Motor neuron (in vitro differentiated cells): Measurements from ENCODE around the gene CACHD1. TPM values are rescaled to one million over a fixed set of nuclear protein-coding genes. Genes with fewer than 3 reads are reported as not detected.

Experiments used
- ATAC-seq, 8 experiments: fragments of 200-7000 bp; cut with Tn5 transposase; replicated peaks in 6 of 8; 2 replicates each; pipeline ENCODE4 v1.8.0; 2021; ENCODE audit warnings: mild to moderate bottlenecking in 8 of 8, moderate library complexity in 8 of 8
- H3K27ac ChIP-seq, 2 donors: fragments of 250-450 bp; sonication (Bioruptor Pico); 2 replicates each; pipeline ENCODE4 v1.9.0; 2021; ENCODE audit warnings: antibody characterized with exemption in 2 of 2, mild to moderate bottlenecking in 2 of 2, moderate library complexity in 1 of 2
- H3K4me1 ChIP-seq, 2 donors: fragments of 250-450 bp; sonication (Bioruptor Pico); replicated peaks in 1 of 2; 2 replicates each; pipeline ENCODE4 v1.6.1; 2021; ENCODE audit warnings: antibody characterized with exemption in 2 of 2, mild to moderate bottlenecking in 2 of 2, moderate library complexity in 1 of 2
- H3K4me3 ChIP-seq, 5 donors: fragments of 250-450 bp; sonication (Bioruptor Pico); 2 replicates each; pipeline ENCODE4 v1.9.0; 2021; ENCODE audit warnings: antibody characterized with exemption in 5 of 5, mild to moderate bottlenecking in 5 of 5, moderate library complexity in 4 of 5
- WGBS, 10 experiments: fragments of 450-650 bp; shearing (Covaris generic); methylation state at CpG; one replicate each; pipeline ENCODE4 v1.0.0; 2022; 5-methylcytosine and 5-hydroxymethylcytosine counted together
- in situ Hi-C, 9 experiments: fragments of 400-800 bp; cut with MboI; loops; one replicate each; pipeline ENCODE4 v1.15.0; 2021; ENCODE audit warnings: low sequenced_read_pairs in 9 of 9, low pct_unique_long_range_greater_than_20kb in 2 of 9; ENCODE audit not compliant: unreplicated experiment in 9 of 9
- total RNA-seq, 8 experiments: library from RNA; unstranded; fragments of 300-600 nt; gene quantifications; 2 replicates each; pipeline versions ENCODE4 v1.2.3 to v1.2.4, GENCODE V29; 2022

The CACHD1 gene
- total RNA-seq, 8 experiments from 2014 or later = 18.6 to 54.2 (median 31.6) TPM

DNA sequence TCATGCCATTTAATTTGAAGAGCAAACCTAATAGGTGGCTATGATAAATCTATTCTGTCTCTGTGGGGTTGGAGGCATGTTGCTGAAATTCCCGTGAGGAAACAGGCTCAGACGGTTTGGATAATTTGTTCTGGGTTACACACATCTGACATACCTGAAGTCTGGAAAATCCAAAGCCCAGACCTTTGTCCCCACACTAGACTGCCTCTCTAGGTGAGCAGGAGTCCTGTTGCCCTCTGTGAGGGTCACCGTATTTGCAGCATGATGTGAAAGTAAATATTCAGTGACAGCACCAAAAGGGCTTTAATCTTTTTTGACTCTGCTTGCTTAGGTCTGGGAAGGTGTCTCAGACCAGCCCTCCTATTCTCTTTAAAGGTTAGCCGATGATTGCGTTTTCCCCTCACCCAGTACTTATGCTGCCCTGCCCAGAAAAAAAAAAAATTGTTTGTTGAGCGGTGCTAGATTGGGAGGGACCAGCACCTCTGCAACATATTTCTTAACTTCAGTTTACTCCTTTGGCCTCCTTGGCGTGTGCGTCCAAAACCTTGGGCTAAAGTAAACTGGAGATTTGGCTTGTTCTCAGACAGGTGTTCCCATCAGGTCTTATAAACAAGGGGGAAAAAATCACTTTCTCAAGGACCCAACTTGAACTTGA is 67.0 kb downstream of the CACHD1 start:
- in situ Hi-C loops = no loop called here
- WGBS, 10 experiments = 69 to 100% (median 93%) methylated on average over 2 to 8 of the region's 8 CpGs; no CpG with 5 or more reads in 1 of the 10 experiments
- Histone ChIP-seq H3K4me1 (peaks cover 55 to 60% of the 10 kb centered on the region in 2 donors), H3K27ac (peak overlapping the region in 1 of 2 donors; percentile 1), H3K4me3 (no peak overlapping the region)
- ATAC-seq = peak in 4 of 8 experiments; percentile 6 to 46 (median 42)

DNA sequence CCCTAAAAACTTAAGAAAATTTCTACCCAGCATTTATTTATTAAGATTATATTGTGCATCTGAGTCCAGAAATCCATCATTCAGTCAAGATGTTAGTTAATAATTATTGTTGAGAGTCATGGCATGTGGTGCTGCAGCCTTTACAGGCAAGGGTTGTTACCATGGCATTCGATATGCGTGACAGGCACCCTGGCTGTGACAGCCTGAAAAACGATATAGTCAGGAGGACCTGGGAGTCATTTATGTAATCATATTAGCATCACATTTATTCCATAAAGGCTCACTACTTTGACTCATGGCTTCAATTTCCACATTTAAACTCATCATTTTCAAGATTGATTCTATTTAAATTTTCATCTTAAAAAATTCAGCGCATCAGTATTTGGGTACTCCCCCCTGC is 68.0 kb downstream of the CACHD1 start:
- in situ Hi-C loops = no loop called here
- no peak overlapping the region for H3K4me3 ChIP-seq
- no peak overlapping the region for H3K27ac ChIP-seq
- H3K4me1 ChIP-seq = peaks cover 62% of the 10 kb centered on the region in 2 donors
- 17 to 100% (median 42%) methylated on average over 1 to 4 of the region's 4 CpGs for WGBS, 10 experiments
- peak in 5 of 8 experiments; percentile 49 to 72 (median 65) for ATAC-seq

- no peak for ATAC-seq
- Histone ChIP-seq H3K27ac (no peak overlapping the region), H3K4me3 (no peak overlapping the region), H3K4me1 (peaks cover 62% of the 10 kb centered on the region in 2 donors)
- 24 to 100% (median 81%) methylated on average over 1 to 3 of the region's 3 CpGs; no CpG with 5 or more reads in 1 of the 10 experiments for WGBS, 10 experiments
- in situ Hi-C loops = no loop called here
Measured at GRCh38 chr1:64538389-64538788, 68.5 kb downstream of the CACHD1 start.

DNA sequence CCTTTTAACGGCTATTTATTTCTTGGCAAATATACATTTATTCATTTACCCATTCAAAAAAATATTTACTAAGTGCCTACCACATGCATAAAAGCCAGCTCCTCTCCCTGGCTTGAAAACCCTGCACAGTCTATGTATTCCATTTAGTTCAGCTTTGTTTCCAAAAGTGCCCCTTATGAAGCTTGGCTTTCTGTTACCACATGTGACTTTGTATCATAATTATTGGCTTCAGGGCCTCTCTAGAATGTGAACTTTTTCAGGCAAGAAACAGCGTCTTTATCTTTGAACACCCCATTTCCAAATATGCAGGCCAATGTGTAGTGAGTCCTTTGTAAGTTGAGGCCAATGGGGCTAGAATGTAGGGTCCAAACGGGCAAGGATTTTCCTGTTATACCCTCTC is 69.4 kb downstream of the CACHD1 start:
- in situ Hi-C loops = no loop called here
- H3K4me3 ChIP-seq = no peak overlapping the region

DNA sequence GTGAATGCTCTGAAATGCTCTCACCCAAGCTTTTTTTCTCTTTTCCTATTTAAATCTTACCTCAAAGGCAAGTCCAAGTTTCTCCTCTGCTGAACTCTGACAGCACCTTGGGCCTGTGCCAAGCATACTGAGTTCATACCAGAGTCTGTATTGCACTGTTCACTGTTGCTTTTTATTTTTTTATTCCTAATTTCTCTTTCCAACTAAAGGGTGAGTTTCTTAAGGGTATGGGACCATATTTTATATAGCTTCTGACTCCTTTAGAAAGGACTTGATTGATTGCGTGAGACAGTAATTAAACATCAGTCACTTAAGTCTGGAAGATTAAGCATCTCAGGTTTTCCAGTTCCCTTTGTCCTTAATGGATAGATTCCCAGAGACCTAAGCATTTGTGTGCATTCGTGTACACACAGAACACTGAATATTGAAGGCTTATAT is 69.9 kb downstream of the CACHD1 start:
- H3K27ac ChIP-seq = peak overlapping the region in 1 of 2 donors; percentile 7
- in situ Hi-C loops = no loop called here
- peaks cover 72 to 73% of the 10 kb centered on the region in 2 donors for H3K4me1 ChIP-seq
- ATAC-seq = peak; percentile 28 to 53 (median 42)
- 0 to 71% (median 39%) methylated on average over 1 to 2 of the region's 2 CpGs; no CpG with 5 or more reads in 3 of the 10 experiments for WGBS, 10 experiments
- H3K4me3 ChIP-seq = peak overlapping the region in 1 of 5 donors; percentile 1

More for the DNA sequence above, 69.4 kb downstream of the CACHD1 start:
- peak in 2 of 8 experiments; percentile 5 to 40 for ATAC-seq
- Histone ChIP-seq H3K27ac (no peak overlapping the region), H3K4me1 (peaks cover 67 to 68% of the 10 kb centered on the region in 2 donors)
- WGBS, 10 experiments = 8 to 69% (median 49%) methylated on average over 1 to 3 of the region's 3 CpGs

DNA sequence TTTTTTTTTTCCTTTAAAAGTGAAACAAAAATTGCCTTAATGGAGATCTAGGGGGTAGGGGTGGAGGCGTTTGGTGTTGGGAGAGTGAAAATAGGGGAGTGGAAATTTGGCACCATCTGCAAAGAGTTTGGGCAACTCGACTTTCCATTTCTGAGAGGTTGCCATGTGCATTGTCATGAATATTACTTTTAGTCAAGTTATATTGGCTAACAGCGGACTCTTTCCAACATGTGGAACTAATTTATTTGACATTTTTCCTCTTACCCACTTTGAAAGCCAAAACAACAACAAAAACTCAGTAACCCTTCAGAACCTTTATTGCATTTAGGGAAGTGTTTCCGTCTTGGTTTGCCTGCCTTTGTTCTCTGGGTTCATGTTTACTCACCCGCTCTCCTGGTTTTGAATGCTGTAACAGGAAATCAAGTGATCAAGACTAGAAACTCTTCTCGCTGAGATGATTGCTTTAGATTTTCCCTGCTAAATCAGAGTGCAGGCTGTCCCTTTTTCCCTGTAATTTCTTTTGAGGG is 70.4 kb downstream of the CACHD1 start:
- 0 to 60% (median 31%) methylated on average over 1 to 6 of the region's 6 CpGs for WGBS, 10 experiments
- in situ Hi-C loops = no loop called here
- Histone ChIP-seq H3K4me1 (peaks cover 78% of the 10 kb centered on the region in 2 donors), H3K27ac (peak overlapping the region; percentile 7 to 23), H3K4me3 (peak overlapping the region in 1 of 5 donors; percentile 1)
- ATAC-seq = peak in 7 of 8 experiments; percentile 6 to 83 (median 27)

DNA sequence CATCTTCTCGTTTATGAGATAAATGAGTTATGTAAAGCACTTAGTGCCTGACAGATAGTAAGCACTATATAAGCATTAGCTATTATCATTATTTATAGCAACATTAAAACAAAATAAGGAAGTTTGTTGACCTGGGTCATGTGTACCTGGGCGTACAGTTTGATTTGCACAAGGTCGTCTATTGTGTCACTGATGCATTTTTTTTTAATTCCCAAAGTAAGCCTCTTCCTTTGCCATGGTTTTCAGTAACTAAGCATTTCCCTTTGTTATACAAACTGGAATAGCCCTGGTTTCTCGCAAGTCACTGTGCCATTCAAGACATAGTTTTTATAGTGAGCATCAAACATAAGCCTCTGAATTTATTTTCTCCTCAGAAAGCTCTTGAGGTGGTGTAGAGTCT is 72.2 kb downstream of the CACHD1 start:
- peaks cover 76 to 79% of the 10 kb centered on the region in 2 donors for H3K4me1 ChIP-seq
- in situ Hi-C loops = no loop called here
- peak in 2 of 8 experiments; percentile 33 to 36 for ATAC-seq
- H3K4me3 ChIP-seq = no peak overlapping the region
- 53 to 100% (median 68%) methylated on average over 1 to 4 of the region's 4 CpGs for whole genome bisulfite sequencing, 10 experiments
- H3K27ac ChIP-seq = no peak overlapping the region

- in situ Hi-C loops = no loop called here
- peaks cover 59 to 61% of the 10 kb centered on the region in 2 donors for H3K4me1 ChIP-seq
- H3K27ac ChIP-seq = no peak overlapping the region
- 35 to 100% (median 89%) methylated on average over 1 to 4 of the region's 4 CpGs for WGBS, 10 experiments
- no peak overlapping the region for H3K4me3 ChIP-seq
- peak in 1 of 8 experiments; percentile 24 for ATAC-seq
Measured at GRCh38 chr1:64543831-64544230, 73.9 kb downstream of the CACHD1 start.

GRCh38 chr1:64545118-64545843 is 75.4 kb downstream of the CACHD1 start:
- H3K27ac ChIP-seq = no peak overlapping the region
- no peak overlapping the region for H3K4me3 ChIP-seq
- 20 to 71% (median 45%) methylated on average over 1 to 6 of the region's 6 CpGs for WGBS, 10 experiments
- peak; percentile 6 to 70 (median 38) for ATAC-seq
- in situ Hi-C loops = no loop called here
- H3K4me1 ChIP-seq = peaks cover 45 to 47% of the 10 kb centered on the region in 2 donors

DNA sequence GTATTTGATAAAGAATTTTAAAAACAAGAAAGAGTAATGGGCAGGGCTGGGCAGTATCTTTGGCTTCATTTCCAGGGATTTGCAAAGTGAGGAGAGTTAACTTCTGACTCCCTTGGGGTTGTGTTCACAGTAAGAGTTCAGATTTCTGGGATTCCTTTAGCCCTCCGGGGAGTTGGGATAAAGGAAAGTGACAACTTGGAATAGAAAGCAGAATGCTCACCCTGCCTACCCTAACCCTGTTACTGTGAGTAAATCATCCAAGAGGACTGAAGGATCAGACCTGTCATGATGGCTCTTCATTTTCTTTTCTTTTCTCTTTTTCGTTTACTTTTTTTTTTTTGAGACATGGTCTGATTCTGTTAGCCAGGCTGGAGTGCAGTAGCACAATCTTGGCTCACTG is 76.1 kb downstream of the CACHD1 start:
- ATAC-seq = peak; percentile 11 to 75 (median 57)

GRCh38 chr1:64549464-64550239 is 79.7 kb downstream of the CACHD1 start:
- in situ Hi-C loops = no loop called here
- 53 to 91% (median 67%) methylated on average over 3 to 6 of the region's 6 CpGs for WGBS, 10 experiments

More for the DNA sequence above, 76.1 kb downstream of the CACHD1 start:
- H3K4me3 ChIP-seq = no peak overlapping the region
- peaks cover 37 to 40% of the 10 kb centered on the region in 2 donors for H3K4me1 ChIP-seq
- H3K27ac ChIP-seq = peak overlapping the region in 1 of 2 donors; percentile 42
- in situ Hi-C loops = no loop called here
- WGBS, 10 experiments = 0 to 33% (median 17%) methylated on average over 1 to 2 of the region's 2 CpGs; no CpG with 5 or more reads in 2 of the 10 experiments

GRCh38 chr1:64550510-64550909 is 80.6 kb downstream of the CACHD1 start:
- in situ Hi-C loops = no loop called here
- ATAC-seq = no peak
- Histone ChIP-seq H3K27ac (no peak overlapping the region), H3K4me3 (no peak overlapping the region), H3K4me1 (peaks cover 11 to 15% of the 10 kb centered on the region in 2 donors)
- WGBS, 10 experiments = 70 to 100% (median 88%) methylated on average over 1 to 5 of the region's 5 CpGs

More at GRCh38 chr1:64549464-64550239, 79.7 kb downstream of the CACHD1 start:
- no peak overlapping the region for H3K4me3 ChIP-seq
- no peak for ATAC-seq
- H3K4me1 ChIP-seq = peaks cover 20 to 23% of the 10 kb centered on the region in 2 donors
- H3K27ac ChIP-seq = no peak overlapping the region
